Measurements from ENCODE around the gene TSEN15. TPM values are rescaled to one million over a fixed set of nuclear protein-coding genes. Genes with fewer than 3 reads are reported as not detected.
"Not testable (repeated sequence)": the region's sequence is repeated elsewhere in the genome, so short reads cannot be mapped to it uniquely, and the experiment has no call there.

TSEN15 gene
- total RNA-seq, 1 experiment from 2014 or later: 59.8 TPM

- no peak for DNase-seq (ENCODE audit: low read depth)
Observed at GRCh38 chr1:184031409-184032107, 20.0 kb upstream of the TSEN15 start.

GRCh38 chr1:184032306-184032929 is 19.1 kb upstream of the TSEN15 start:
- DNase-seq (ENCODE audit: low read depth): no peak

DNA sequence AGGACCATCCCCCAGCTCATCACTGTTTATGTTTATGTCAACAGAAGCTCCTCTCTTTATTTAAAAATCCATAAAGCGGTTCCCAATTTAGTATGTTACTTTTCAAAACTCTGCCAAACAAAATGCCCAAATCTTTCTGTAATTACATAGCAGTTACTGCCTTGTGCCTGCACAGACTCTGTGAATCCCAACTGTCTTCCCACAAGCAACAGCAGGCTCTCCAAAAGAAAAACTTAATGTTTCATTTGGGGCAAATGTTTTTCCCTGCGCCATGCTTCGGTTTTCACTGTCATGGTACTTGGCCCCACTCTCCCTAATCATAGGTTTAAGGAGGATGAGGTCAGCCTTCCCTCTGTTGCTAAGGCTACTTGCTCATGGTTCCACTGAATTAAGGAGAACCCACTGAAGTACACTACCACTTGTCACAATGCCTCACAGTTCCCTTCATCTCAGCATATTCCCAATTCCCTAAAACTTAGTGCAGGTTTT is 18.6 kb upstream of the TSEN15 start:
- no peak for DNase-seq (ENCODE audit: low read depth)

DNA sequence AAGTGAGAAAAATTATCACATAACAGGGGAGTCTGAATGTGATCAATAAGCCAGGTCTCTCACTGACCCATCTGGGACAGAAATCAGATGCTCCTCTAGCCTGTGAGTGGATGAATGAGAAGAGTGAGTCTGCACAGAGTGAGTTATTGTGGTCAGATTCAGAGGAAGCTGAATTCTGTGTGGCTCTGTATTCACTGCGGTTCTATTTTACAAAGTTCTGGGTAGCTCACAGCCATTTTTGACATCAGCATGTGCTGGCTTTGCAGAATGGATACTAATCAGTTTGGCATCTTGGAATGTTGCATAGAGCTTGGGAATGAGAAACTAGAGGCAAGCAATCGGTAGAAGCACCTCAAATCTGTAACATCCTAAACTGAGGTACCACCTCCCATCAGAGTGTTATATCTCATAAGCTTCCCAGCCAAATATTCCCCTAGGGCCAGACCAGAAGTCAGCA is 17.8 kb upstream of the TSEN15 start:
- DNase-seq (ENCODE audit: low read depth): peak; percentile 78

DNA sequence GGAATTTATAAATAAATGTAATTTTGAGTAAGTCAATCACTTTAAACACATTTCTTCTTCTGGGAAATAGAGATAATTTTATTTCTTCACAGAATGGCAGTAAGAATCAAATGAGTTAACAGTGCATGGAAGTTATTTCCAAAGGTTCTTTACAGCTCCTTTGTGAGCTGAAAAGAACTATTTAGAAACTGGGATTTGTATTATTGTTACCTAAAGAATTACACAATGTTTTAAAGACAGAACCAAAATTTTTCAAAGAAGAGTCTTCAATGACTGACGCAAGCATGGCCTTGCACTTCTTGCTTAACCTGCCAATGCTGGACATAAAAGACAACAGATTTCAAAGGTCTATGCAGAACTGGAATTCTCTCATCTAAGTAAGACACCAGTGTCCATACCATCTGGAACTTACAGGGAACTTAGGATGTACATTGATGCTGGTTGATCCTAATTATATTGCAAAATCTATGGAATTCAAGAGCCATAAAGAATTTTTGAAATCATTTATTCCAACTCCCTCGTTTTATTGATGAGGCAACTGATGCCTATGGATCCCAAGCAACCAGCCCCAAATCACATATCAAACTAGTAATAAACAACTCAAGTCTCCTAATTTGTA is 16.7 kb upstream of the TSEN15 start:
- DNase-seq (ENCODE audit: low read depth): no peak

GRCh38 chr1:184035719-184036516 is 15.6 kb upstream of the TSEN15 start:
- DNase-seq (ENCODE audit: low read depth): no peak

DNA sequence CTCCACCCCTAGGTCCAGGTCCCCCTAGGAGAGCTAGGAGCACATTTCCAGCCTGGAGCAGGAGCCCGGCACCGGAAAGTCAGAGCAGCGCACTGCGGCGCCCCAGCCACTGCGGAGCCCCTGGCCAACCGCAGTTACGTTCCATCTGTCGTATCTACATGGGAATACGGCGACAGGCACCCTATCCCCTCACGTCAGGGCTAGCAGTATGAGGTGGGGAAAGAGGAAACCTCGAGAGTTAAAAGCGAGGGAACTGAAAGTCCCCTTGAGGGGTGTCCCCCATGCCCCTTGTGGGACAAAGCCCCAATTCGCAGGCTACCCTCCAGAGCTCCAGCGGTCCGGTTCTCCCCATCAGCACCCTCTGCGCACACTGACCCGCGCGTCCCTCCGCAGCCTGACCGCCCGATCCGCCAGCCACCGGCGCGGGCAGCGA is 15.0 kb upstream of the TSEN15 start:
- peak; percentile 28 for DNase-seq (ENCODE audit: low read depth)

DNA sequence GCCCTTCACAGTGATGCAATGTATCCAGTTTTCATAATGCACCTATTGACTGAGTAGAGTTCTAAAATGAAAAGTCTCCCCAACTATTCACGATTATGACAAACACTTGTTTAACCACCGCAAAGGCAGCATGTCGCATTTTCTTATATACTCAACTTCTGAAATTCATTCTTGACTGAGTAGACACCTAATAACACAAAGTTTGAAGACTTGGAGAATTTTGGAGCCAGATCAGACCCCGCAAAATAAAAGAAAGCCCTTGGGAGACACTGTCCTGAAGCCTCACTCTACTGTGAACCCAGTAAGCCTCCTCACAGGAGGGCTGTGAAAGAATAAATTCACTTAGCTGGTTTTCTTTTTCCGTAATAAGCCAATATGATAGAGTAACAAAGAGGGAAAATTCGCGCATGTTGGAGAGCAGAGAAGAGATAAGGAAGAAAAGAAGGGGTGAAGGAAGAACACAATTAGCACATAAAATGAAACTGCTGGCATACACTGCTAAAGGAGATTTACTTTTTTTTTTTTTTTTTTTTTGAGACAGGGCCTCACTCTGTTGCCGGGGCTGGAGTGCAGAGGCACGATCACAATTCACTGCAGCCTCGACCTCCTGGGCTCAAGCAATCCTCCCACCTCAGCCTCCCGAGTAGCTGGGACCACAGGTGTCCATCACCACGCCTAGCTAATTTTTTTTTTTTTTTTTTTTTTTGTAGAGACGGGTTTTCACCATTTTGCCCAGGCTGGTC is 13.5 kb upstream of the TSEN15 start:
- DNase-seq (ENCODE audit: low read depth): no peak

GRCh38 chr1:184039126-184039525 is 12.4 kb upstream of the TSEN15 start:
- DNase-seq (ENCODE audit: low read depth): no peak

GRCh38 chr1:184041731-184042130 is 9.8 kb upstream of the TSEN15 start:
- no peak for DNase-seq (ENCODE audit: low read depth)

GRCh38 chr1:184043315-184043714 is 8.2 kb upstream of the TSEN15 start:
- DNase-seq (ENCODE audit: low read depth): not testable (repeated sequence)

GRCh38 chr1:184044603-184045376 is 6.7 kb upstream of the TSEN15 start:
- no peak for DNase-seq (ENCODE audit: low read depth)

DNA sequence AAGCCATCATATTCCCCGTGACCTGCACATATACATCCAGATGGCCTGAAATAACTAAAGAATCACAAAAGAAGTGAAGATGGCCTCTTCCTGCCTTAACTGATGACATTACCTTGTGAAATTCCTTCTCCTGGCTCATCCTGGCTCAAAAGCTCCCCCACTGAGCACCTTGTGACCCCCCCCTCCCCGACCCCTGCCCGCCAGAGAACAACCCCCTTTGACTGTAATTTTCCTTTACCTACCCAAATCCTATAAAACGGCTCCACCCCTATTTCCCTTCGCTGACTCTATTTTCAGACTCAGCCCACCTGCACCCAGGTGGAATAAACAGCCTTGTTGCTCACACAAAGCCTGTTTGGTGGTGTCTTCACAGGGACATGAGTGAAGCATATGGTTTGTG is 4.0 kb upstream of the TSEN15 start:
- DNase-seq (ENCODE audit: low read depth): not testable (repeated sequence)

DNA sequence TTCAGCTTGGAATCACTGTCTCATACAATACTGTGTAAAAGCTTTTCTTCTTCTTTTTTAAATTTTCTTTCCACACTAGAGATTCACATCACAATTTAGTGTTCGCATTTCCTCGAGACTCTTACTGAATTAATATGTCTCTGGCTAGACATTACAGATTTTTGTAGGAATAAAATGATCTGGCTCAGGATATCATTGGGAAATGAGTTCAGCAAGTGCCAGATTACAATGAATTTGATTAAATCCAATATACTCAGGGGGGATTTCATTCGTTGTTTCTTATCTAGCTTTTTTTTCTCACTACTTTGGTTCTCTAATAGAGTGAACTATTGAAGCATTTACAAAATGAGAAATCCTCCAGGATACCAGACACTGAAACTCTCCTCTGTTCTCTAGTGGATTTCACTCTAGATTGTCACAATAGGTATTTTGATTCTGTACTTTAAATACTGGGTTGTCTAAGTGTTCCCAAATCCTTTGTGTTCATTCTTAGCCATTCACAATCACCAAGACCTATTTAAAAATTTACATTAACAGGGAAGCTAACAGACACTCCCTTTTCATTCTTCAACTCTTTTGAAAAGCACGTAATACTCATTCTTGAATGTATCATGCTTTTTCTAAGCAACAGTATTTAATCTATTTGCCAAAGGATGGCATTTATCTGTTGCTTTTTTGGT is 2.8 kb upstream of the TSEN15 start:
- no peak for DNase-seq (ENCODE audit: low read depth)

DNA sequence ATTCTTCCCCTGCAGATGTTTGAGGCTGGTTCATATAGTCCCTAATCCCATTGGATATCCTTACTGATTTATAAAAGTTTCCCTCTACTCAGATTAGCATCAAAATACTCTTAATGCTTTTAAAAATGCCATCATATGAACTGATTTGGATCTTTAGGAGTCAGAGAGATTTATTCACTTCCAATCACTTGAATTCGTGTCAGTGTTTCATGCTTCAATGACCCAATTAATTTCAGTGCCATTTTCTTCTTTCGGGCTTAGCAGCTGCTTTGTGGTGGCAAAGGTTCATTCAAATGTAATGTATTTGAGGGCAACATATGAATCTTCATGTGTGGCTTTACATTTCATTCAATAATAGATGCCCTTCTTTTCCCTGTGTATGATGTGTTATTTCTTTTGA is 2.2 kb upstream of the TSEN15 start:
- DNase-seq (ENCODE audit: low read depth): no peak

- DNase-seq (ENCODE audit: low read depth): no peak
Observed at GRCh38 chr1:184049836-184050468, 1.6 kb upstream of the TSEN15 start.

- no peak for DNase-seq (ENCODE audit: low read depth)
Observed at GRCh38 chr1:184050636-184051035, 894 bp upstream of the TSEN15 start.

DNA sequence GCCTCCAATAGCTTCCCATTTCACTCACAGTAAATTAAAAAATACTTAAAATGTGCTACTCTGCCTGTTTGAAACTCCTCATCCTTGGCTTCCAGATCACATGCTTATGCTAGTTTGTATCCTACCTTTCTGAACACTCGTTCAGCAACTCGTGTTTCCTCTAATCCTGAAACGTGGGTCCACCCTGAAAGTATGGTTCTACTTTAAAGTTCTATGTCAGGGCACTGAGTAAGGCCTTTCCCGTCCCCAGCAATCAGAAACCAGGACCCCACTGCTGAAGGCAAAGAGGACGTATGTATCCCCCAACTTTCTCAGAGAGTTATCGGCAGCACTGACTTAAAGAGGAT is 419 bp upstream of the TSEN15 start:
- no peak for DNase-seq (ENCODE audit: low read depth)

DNA sequence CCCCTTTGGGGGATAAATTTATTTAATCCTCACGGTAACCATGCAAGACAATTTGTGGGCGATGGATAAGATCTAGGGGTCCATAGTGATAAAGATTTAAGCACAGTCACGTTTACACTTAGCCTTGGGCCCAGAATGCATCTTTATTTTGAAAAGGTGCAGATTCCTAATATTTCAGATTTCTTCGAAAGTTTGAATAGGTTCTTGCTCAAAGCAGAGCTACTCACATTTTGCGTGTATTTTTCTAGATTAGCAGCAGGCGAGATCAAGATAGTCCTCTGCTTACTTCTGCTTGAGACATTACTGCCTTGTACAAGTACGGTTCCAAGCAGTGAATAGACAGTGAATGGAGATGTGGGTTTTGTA is 647 bp downstream of the TSEN15 start:
- no peak for DNase-seq (ENCODE audit: low read depth)
